ENCODE results near the gene MYL11. TPM values are rescaled to one million over a fixed set of nuclear protein-coding genes. Genes with fewer than 3 reads are reported as not detected.
"Not testable (repeated sequence)": the region's sequence is repeated elsewhere in the genome, so short reads cannot be mapped to it uniquely, and the experiment has no call there.

Gene MYL11, protein sequence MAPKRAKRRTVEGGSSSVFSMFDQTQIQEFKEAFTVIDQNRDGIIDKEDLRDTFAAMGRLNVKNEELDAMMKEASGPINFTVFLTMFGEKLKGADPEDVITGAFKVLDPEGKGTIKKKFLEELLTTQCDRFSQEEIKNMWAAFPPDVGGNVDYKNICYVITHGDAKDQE
- total RNA-seq, result 1 to 10 TPM in 1 of 2 donors, not detected in 1; 8.5 TPM

- peaks cover 29% of the 10 kb centered on the region in 2 donors for H3K4me1 Mint-ChIP-seq (ENCODE audit: low read depth in 2 of 2)
- H3K4me3 Mint-ChIP-seq, result no peak within 1 kb of the TSS
- H3K36me3 Mint-ChIP-seq, result no peaks in the 10 kb centered on the region
- H3K27me3 Mint-ChIP-seq, result no peaks in the 10 kb centered on the region
- H3K27ac Mint-ChIP-seq, result peak within 1 kb of the TSS in 1 of 2 donors; percentile 68
- H3K9me3 Mint-ChIP-seq, result no peaks in the 10 kb centered on the region
- DNase-seq (ENCODE audit: low spot score) (no peak), ATAC-seq (no peak)
Observed at GRCh38 chr16:30374538-30374937, at the start of gene MYL11. Gene MYL11, plus strand, starts transcription at chr16:30374802. Its CDS starts 56 bp downstream, at chr16:30374858.

DNA sequence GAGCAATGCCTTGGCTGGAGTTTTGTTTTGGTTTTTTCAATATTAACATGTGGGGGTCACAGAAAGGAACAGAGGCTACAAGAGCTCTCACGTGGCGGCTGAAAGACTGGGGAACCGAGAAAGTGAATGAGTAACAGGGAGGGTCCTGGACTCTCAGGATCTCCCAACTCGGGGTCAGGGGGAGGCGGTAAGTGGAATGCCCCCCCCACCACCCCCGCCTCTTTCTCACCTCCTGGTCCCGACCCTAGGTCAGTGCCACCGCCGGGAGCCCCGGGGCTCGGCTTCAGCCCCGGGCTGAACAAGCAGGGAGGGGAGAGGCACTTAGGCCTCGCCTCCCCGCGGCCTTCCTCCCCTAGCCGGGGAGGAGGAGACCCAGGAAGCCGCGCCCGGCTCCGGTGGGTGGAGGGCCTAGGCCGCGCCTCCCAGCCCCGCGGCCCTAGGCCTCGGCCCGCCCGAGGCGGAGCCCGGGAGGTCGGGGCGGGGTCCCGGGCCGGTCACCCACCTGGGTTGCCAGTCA, 40.1 kb upstream of the MYL11 start:
- H3K4me3 Mint-ChIP-seq, result peak overlapping the region; percentile 99
- not testable (repeated sequence) for H3K36me3 Mint-ChIP-seq, H3K9me3 Mint-ChIP-seq, H3K27me3 Mint-ChIP-seq
- peaks cover 15 to 16% of the 10 kb centered on the region in 2 donors for H3K4me1 Mint-ChIP-seq (ENCODE audit: low read depth in 2 of 2)
- H3K27ac Mint-ChIP-seq, result peak overlapping the region; percentile 91
- ATAC-seq (peak; percentile 97), DNase-seq (ENCODE audit: low spot score) (peak; percentile 92)

DNA sequence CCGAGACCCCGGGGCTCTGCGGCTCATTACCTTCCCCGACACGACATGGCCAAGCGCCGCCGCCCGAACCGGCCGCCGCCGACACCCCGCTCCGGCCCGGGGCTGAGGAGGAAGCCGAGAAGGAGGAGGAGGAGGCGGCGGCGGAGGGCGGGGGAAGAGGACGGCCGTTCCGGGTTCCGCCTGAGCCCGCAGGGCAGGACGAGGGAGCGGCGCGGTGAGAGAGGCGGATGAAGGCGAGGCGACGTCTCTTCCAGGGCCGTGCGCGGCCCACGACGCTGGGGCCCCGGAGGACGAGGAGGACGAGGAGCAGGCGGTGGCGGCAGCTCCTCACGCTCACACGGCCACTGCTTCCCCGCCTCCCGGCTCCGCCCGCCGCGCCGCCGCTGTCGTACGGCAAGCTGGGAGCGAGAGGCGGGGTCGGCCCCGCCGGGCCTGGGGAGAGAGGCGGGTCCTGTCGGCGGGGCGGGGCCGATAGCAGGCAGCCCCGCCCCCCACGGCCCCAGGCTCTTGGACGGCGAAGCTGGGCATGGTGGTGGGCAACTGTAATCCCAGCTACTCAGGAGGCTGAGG, 39.5 kb upstream of the MYL11 start:
- H3K4me3 Mint-ChIP-seq, result peak overlapping the region; percentile 84
- DNase-seq (ENCODE audit: low spot score), result peak; percentile 86
- not testable (repeated sequence) for H3K27me3 Mint-ChIP-seq, H3K9me3 Mint-ChIP-seq, H3K36me3 Mint-ChIP-seq
- H3K27ac Mint-ChIP-seq, result peak overlapping the region; percentile 91
- peak; percentile 86 to 90 for ATAC-seq
- peaks cover 15 to 16% of the 10 kb centered on the region in 2 donors for H3K4me1 Mint-ChIP-seq (ENCODE audit: low read depth in 2 of 2)

GRCh38 chr16:30335598-30336474, 38.8 kb upstream of the MYL11 start:
- no peaks in the 10 kb centered on the region for H3K9me3 Mint-ChIP-seq
- peak overlapping the region; percentile 77 to 87 for H3K27ac Mint-ChIP-seq
- H3K4me3 Mint-ChIP-seq, result peak overlapping the region; percentile 84
- H3K4me1 Mint-ChIP-seq (ENCODE audit: low read depth in 2 of 2), result peaks cover 11 to 16% of the 10 kb centered on the region in 2 donors
- H3K27me3 Mint-ChIP-seq, result no peaks in the 10 kb centered on the region
- no peaks in the 10 kb centered on the region for H3K36me3 Mint-ChIP-seq
- peak in 1 of 2 donors; percentile 1 for ATAC-seq
- peak; percentile 58 for DNase-seq (ENCODE audit: low spot score)

DNA sequence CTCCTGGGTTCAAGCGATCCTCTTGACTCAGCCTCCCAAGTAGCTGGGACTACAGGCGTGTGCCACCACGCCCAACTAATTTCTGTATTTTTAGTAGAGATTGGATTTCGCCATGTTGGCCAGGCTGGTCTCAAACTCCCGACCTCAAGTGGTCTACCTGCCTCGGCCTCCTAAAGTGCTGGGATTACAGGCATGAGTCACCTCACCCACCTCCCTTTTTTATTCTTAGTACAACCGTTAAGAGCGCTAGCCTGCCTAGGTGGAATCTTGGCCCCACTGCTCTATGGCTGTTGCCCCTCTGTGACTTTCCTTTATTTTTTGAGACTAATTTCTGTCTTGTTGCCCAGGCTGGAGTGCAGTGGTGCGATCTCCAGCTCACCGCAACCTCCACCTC, 36.6 kb upstream of the MYL11 start:
- H3K4me1 Mint-ChIP-seq (ENCODE audit: low read depth in 2 of 2), result peaks cover 11 to 14% of the 10 kb centered on the region in 2 donors
- not testable (repeated sequence) for H3K9me3 Mint-ChIP-seq; H3K36me3 Mint-ChIP-seq; H3K27ac Mint-ChIP-seq; DNase-seq (ENCODE audit: low spot score); H3K27me3 Mint-ChIP-seq; H3K4me3 Mint-ChIP-seq; ATAC-seq

GRCh38 chr16:30338715-30339114, 35.9 kb upstream of the MYL11 start:
- H3K4me3 Mint-ChIP-seq; H3K27me3 Mint-ChIP-seq; H3K27ac Mint-ChIP-seq; H3K9me3 Mint-ChIP-seq; H3K36me3 Mint-ChIP-seq; DNase-seq (ENCODE audit: low spot score); ATAC-seq: not testable (repeated sequence)
- peaks cover 11 to 14% of the 10 kb centered on the region in 2 donors for H3K4me1 Mint-ChIP-seq (ENCODE audit: low read depth in 2 of 2)

DNA sequence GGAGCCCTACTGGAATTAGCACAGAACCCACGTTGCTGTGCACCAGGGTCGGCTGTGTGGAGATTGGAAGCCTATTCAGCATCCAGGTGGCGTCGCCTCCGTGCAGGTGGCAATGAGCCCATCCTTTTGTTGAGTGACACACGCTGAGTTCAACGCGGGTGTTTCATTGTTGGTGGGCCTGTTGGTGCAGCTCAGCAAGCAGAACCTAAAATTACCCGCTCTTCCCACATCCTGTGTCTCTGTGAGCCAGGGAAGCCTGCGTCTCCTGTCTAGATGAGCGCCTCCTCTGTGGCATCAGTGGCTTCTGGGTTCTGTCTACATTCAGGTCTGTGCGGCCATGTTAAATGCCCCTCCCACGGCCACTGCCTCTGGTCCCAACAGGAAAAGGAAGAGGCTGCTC, 34.0 kb upstream of the MYL11 start:
- peaks cover 7 to 11% of the 10 kb centered on the region in 2 donors for H3K4me1 Mint-ChIP-seq (ENCODE audit: low read depth in 2 of 2)
- no peaks in the 10 kb centered on the region for H3K27me3 Mint-ChIP-seq
- H3K4me3 Mint-ChIP-seq, result no peak overlapping the region
- no peaks in the 10 kb centered on the region for H3K9me3 Mint-ChIP-seq
- DNase-seq (ENCODE audit: low spot score) (peak; percentile 48), ATAC-seq (no peak)
- no peaks in the 10 kb centered on the region for H3K36me3 Mint-ChIP-seq
- H3K27ac Mint-ChIP-seq, result no peak overlapping the region

- H3K27ac Mint-ChIP-seq; H3K4me3 Mint-ChIP-seq; H3K36me3 Mint-ChIP-seq; DNase-seq (ENCODE audit: low spot score); H3K4me1 Mint-ChIP-seq (ENCODE audit: low read depth in 2 of 2); H3K9me3 Mint-ChIP-seq; ATAC-seq; H3K27me3 Mint-ChIP-seq: not testable (repeated sequence)
Observed at GRCh38 chr16:30341971-30342370, 32.6 kb upstream of the MYL11 start.

GRCh38 chr16:30342751-30343490, 31.7 kb upstream of the MYL11 start:
- H3K4me1 Mint-ChIP-seq (ENCODE audit: low read depth in 2 of 2), result peaks cover 0 to 4% of the 10 kb centered on the region in 2 donors
- no peaks in the 10 kb centered on the region for H3K9me3 Mint-ChIP-seq
- DNase-seq (ENCODE audit: low spot score) (no peak), ATAC-seq (no peak)
- no peaks in the 10 kb centered on the region for H3K36me3 Mint-ChIP-seq
- H3K4me3 Mint-ChIP-seq, result no peak overlapping the region
- no peak overlapping the region for H3K27ac Mint-ChIP-seq
- H3K27me3 Mint-ChIP-seq, result no peaks in the 10 kb centered on the region

GRCh38 chr16:30343491-30343820, 31.1 kb upstream of the MYL11 start:
- H3K27me3 Mint-ChIP-seq; H3K4me3 Mint-ChIP-seq; DNase-seq (ENCODE audit: low spot score); H3K36me3 Mint-ChIP-seq; H3K27ac Mint-ChIP-seq; ATAC-seq; H3K4me1 Mint-ChIP-seq (ENCODE audit: low read depth in 2 of 2); H3K9me3 Mint-ChIP-seq: not testable (repeated sequence)

DNA sequence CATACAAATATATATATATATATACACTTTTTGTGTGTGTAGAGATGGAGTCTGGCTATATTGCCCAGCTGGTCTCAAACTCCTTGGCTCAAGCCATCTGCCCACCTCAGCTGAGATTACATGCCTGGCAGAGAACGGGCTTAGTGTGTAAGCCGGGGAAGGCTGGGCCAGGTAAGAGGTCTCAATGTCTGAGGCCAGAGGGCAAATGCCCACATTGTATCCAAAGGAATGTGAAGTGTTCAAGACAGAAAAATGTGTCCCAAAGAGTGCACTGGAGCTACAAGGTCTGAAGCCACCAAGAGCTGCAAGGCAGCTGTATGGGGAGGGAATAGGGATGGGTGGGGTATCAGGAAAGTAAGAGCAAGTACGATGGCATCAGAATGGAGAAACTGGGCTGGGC, 28.3 kb upstream of the MYL11 start:
- peaks cover 5% of the 10 kb centered on the region for H3K36me3 Mint-ChIP-seq
- H3K27ac Mint-ChIP-seq, result no peak overlapping the region
- H3K4me1 Mint-ChIP-seq (ENCODE audit: low read depth in 2 of 2), result peaks cover 25 to 26% of the 10 kb centered on the region in 2 donors
- no peak for ATAC-seq
- DNase-seq (ENCODE audit: low spot score), result no peak
- no peaks in the 10 kb centered on the region for H3K9me3 Mint-ChIP-seq
- H3K4me3 Mint-ChIP-seq, result no peak overlapping the region
- H3K27me3 Mint-ChIP-seq, result no peaks in the 10 kb centered on the region

DNA sequence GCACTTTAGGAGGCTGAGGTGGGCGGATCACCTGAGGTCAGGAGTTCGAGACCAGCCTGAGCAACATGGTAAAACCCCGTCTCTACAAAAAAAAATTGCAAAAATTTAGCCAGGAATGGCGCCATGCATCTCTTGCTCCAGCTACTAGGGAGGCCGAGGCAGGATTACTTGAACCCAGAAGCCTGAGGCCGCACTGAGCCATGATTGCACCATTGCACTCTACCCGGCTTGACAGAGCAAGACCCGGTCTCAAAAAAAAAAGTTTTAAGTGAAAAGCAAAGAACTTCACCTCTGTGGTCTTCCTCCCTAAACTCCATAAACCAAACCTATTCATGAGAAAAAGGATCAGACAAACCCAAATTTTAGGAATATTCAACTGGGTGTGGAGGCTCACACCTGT, 26.5 kb upstream of the MYL11 start:
- H3K36me3 Mint-ChIP-seq, result peaks cover 5% of the 10 kb centered on the region
- H3K27ac Mint-ChIP-seq, result no peak overlapping the region
- no peaks in the 10 kb centered on the region for H3K27me3 Mint-ChIP-seq
- no peak for ATAC-seq
- H3K9me3 Mint-ChIP-seq, result no peaks in the 10 kb centered on the region
- no peak overlapping the region for H3K4me3 Mint-ChIP-seq
- no peak for DNase-seq (ENCODE audit: low spot score)
- peaks cover 35 to 41% of the 10 kb centered on the region in 2 donors for H3K4me1 Mint-ChIP-seq (ENCODE audit: low read depth in 2 of 2)

DNA sequence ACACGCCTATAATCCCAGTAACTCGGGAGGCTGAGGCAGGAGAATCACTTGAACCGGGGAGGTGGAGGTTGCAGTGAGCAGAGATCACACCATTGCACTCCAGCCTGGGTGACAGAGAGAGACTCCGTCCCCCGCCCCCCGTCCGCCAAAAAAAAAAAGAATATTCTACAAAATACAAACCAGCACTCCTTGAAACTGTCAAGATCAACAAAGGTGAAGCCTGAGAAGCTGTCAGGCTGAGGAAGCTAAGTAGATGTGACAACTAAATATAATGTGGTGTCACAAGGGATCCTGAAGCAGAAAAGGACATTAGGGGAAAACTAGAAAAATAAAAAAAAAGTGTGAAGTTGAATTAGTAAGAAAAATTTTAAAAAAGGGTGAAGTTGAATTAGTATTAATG, 25.7 kb upstream of the MYL11 start:
- DNase-seq (ENCODE audit: low spot score) (no peak), ATAC-seq (no peak)
- Mint-ChIP-seq H3K36me3 (peaks cover 5% of the 10 kb centered on the region), H3K9me3 (no peaks in the 10 kb centered on the region), H3K4me3 (peak overlapping the region; percentile 69), H3K4me1 (ENCODE audit: low read depth in 2 of 2) (peaks cover 40 to 44% of the 10 kb centered on the region in 2 donors), H3K27ac (peak overlapping the region; percentile 91 to 99), H3K27me3 (no peaks in the 10 kb centered on the region)
